C4-2B (cell line): ENCODE results near the gene CXCL14.

Experiments used
- CTCF ChIP-seq: fragments of 450-650 bp; conservative IDR thresholded peaks from 2 replicates; pipeline ENCODE4 v1.5.1; 2017; ENCODE audit warnings: mild to moderate bottlenecking
- ZFX ChIP-seq: fragments of 450-650 bp; IDR thresholded peaks from 2 replicates; pipeline ENCODE4 v1.6.1; 2017

GRCh38 chr5:135526924-135527323 is 51.9 kb downstream of the CXCL14 start:
- no peak for TF ChIP-seq CTCF
- TF ChIP-seq ZFX: no peak
